ENCODE data around the gene DMAC2. TPM values are rescaled to one million over a fixed set of nuclear protein-coding genes. Genes with fewer than 3 reads are reported as not detected.

DMAC2 gene
- total RNA-seq, 2 donors from 2014 or later: 21.7 to 27.9 TPM

DNA sequence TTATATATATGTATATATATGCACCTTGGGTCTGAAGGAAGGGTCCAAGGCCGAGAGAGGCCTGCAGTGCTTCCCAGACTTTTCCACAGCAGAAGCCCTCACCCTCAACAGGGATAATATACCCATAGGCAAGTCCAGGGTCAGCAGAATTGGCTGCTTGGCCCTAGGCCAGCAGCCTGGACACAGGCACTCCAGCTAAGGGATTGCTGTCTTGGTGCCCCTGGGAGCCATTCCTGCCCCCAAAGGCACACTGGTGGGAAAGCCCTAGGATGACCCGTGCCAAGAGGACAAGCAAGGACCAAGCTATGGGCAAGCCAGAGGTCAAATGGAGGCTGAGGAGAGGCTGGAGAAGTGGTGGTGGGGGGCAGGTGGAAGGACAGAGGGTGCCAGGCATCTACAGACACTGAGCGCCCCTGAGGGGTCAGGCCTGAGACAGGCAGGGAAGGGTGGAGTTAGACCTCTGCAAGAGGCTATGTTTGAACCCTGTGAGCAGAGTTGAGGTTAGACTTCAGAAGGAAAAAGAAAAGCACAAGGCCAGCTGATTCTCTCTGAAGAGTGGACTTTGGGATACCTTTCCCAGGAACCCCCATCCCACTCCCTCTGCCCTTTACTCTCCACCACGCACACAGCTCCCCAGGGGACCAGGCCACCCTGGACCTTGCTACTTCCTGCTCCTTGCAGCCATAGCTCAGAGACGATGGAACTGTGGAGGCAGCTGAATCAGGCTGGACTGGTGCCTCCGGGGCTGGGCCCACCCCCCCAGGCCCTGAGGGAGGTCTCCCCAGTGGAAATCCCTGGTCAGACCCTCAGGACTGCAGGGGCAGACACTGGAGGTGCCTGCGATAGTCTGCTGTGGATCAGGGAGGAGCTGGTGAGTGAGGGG, 3.0 kb upstream of the DMAC2 start, which contains the start of gene ERICH4:
ERICH4 (plus strand) TSS at position 684 of the 883 bp plus-strand sequence; CDS start at position 698, 14 bp downstream.
- Histone ChIP-seq H3K4me1 (ENCODE audit: control insufficient read depth in 1 of 2, low read depth in 2 of 2) (peaks cover 3 to 9% of the 10 kb centered on the region in 2 donors), H3K9me3 (no peaks in the 10 kb centered on the region), H3K27ac (no peak within 1 kb of the TSS), H3K36me3 (no peaks in the 10 kb centered on the region), H3K4me3 (no peak within 1 kb of the TSS), H3K27me3 (replicated peaks; ENCODE audit: insufficient read depth) (no peaks in the 10 kb centered on the region)
- TF ChIP-seq, protein P1, sequence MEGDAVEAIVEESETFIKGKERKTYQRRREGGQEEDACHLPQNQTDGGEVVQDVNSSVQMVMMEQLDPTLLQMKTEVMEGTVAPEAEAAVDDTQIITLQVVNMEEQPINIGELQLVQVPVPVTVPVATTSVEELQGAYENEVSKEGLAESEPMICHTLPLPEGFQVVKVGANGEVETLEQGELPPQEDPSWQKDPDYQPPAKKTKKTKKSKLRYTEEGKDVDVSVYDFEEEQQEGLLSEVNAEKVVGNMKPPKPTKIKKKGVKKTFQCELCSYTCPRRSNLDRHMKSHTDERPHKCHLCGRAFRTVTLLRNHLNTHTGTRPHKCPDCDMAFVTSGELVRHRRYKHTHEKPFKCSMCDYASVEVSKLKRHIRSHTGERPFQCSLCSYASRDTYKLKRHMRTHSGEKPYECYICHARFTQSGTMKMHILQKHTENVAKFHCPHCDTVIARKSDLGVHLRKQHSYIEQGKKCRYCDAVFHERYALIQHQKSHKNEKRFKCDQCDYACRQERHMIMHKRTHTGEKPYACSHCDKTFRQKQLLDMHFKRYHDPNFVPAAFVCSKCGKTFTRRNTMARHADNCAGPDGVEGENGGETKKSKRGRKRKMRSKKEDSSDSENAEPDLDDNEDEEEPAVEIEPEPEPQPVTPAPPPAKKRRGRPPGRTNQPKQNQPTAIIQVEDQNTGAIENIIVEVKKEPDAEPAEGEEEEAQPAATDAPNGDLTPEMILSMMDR (IDR thresholded peaks at IDR 0.05): no peak
- ATAC-seq (ENCODE audit: insufficient number of reproducible peaks, low FRiP score, low read depth) (no peak), DNase-seq (ENCODE audit: low spot score) (no peak)

DNA sequence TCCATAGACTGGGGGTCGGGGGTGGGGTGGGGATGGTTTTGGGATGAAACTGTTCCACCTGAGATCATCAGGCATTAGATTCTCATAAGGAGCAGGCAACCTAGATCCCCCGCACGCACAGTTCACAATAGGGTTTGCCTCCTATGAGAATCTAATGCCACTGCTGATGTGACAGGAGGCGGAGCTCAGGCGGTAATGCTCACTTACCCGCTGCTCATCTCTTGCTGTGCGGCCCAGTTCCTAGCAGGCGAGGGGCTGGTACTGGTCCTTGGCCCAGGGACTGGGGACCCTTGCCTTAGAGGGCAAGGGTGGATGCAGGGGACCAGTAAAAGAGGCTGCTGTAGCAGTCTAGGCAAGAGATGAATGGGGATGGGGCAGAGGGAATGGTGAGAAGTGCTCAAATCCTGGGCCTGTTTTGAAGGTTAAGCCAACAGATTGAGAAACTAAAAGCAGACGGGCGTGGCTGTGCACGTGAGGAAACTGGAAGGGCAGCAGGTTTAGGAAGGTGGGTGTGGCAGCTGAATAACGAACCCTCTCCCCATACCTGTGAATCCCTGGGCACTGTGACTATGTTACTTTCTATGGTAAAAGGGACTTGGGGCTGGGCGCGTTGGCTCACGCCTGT, 1.7 kb upstream of the DMAC2 start:
- Histone ChIP-seq H3K36me3 (peaks cover 4% of the 10 kb centered on the region), H3K27ac (no peak overlapping the region), H3K9me3 (no peaks in the 10 kb centered on the region), H3K4me3 (no peak overlapping the region), H3K27me3 (replicated peaks; ENCODE audit: insufficient read depth) (no peaks in the 10 kb centered on the region), H3K4me1 (ENCODE audit: control insufficient read depth in 1 of 2, low read depth in 2 of 2) (peaks cover 3 to 9% of the 10 kb centered on the region in 2 donors)
- DNase-seq (ENCODE audit: low spot score) (no peak), ATAC-seq (ENCODE audit: insufficient number of reproducible peaks, low FRiP score, low read depth) (no peak)
- TF ChIP-seq, protein P1 (IDR thresholded peaks at IDR 0.05): no peak

DNA sequence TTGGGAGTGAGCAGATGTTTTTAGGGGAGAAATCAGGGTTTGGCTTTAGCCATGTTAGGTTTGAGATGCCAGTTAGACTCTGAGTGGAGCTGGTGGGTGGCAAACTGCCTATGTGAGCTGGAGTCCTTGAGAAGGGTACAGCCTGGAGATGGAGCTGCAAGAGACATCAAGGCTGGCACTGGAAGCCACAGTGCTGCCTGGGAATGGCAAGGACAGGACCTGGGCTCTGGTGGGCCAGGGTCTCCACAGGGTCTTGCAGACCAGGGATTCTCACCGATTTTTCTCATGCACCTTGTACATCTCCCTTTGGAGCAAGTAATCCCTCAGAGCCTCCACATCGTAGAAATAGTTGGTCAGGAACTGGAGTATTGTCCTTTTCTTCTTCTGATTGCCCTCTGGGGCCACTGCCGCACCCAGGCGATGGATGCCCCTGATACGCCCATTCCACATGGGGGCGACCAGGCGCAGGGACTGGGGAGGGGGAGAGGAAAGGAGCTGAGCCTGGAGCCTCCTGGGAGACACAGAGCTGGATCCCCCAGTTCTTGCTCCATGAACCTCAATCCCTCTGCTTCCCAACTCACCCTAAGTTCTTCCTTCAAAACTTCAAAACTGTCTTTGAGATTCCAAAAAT, 1.7 kb downstream of the DMAC2 start:
- Histone ChIP-seq H3K9me3 (no peaks in the 10 kb centered on the region), H3K4me1 (ENCODE audit: control insufficient read depth in 1 of 2, low read depth in 2 of 2) (peaks cover 3 to 9% of the 10 kb centered on the region in 2 donors), H3K36me3 (peaks cover 10% of the 10 kb centered on the region), H3K27ac (no peak overlapping the region), H3K4me3 (no peak overlapping the region), H3K27me3 (replicated peaks; ENCODE audit: insufficient read depth) (no peaks in the 10 kb centered on the region)
- TF ChIP-seq, protein P1 (IDR thresholded peaks at IDR 0.05): no peak
- ATAC-seq (ENCODE audit: insufficient number of reproducible peaks, low FRiP score, low read depth) (no peak), DNase-seq (ENCODE audit: low spot score) (no peak)

DNA sequence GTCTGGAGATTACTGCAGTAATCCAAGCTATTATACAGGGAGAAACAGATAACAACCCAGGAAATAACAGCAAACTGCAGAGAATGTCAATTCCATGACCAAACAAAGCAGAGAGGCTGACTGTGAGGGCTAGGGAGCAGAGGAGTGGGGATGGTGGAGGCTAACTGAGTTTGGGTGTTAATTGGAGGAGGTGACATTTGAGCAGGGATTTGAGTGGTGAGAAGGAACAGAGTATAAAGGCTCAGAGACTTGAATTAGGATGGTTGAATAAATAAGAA, 3.1 kb downstream of the DMAC2 start:
- Histone ChIP-seq H3K27me3 (replicated peaks; ENCODE audit: insufficient read depth) (no peaks in the 10 kb centered on the region), H3K27ac (no peak overlapping the region), H3K9me3 (no peaks in the 10 kb centered on the region), H3K36me3 (peaks cover 16% of the 10 kb centered on the region), H3K4me3 (no peak overlapping the region), H3K4me1 (ENCODE audit: control insufficient read depth in 1 of 2, low read depth in 2 of 2) (peaks cover 3 to 9% of the 10 kb centered on the region in 2 donors)
- DNase-seq (ENCODE audit: low spot score) (no peak), ATAC-seq (ENCODE audit: insufficient number of reproducible peaks, low FRiP score, low read depth) (no peak)
- TF ChIP-seq, protein P1 (IDR thresholded peaks at IDR 0.05): no peak

Measured in thoracic aorta (tissue), 2 donors.